Type B pancreatic cell (in vitro differentiated cells): ENCODE measurements around the gene OR52E5. TPM values are rescaled to one million over a fixed set of nuclear protein-coding genes. Genes with fewer than 3 reads are reported as not detected.

Source experiments
- DNase-seq: peaks from one replicate; pipeline ENCODE4 v3.0.0; 2021; ENCODE audit warnings: mixed read lengths; ENCODE audit not compliant: unreplicated experiment; ENCODE audit errors: extremely low spot score
- H3K27ac Mint-ChIP-seq: 2 replicates; pipeline ENCODE4 v1.8.0; 2021; ENCODE audit warnings: mild to moderate bottlenecking, mixed read lengths
- H3K27me3 Mint-ChIP-seq: 2 replicates; pipeline ENCODE4 v1.8.0; 2021; ENCODE audit warnings: mixed read lengths
- H3K36me3 Mint-ChIP-seq: 2 replicates; pipeline ENCODE4 v1.8.0; 2021; ENCODE audit warnings: mixed read lengths
- H3K4me1 Mint-ChIP-seq: one replicate; pipeline ENCODE4 v1.8.0; 2021; ENCODE audit warnings: mixed read lengths; ENCODE audit not compliant: unreplicated experiment
- H3K4me3 Mint-ChIP-seq: 2 replicates; pipeline ENCODE4 v1.8.0; 2021; ENCODE audit warnings: mild to moderate bottlenecking, mixed read lengths
- H3K9me3 Mint-ChIP-seq: 2 replicates; pipeline ENCODE4 v1.8.0; 2021; ENCODE audit warnings: mixed read lengths
- total RNA-seq: library from RNA; stranded (reverse); gene quantifications from 2 replicates; pipeline ENCODE4 v1.2.1, GENCODE V29; 2021; ENCODE audit warnings: low replicate concordance
- TF ChIP-seq, protein P1 (sequence below): fragments of 200-600 bp; sonication (generic); conservative IDR thresholded peaks from 2 replicates; pipeline ENCODE4 v1.5.0; 2021; ENCODE audit warnings: antibody characterized with exemption, mild to moderate bottlenecking

OR52E5 gene
- total RNA-seq, 1 donor from 2014 or later: not detected

DNA sequence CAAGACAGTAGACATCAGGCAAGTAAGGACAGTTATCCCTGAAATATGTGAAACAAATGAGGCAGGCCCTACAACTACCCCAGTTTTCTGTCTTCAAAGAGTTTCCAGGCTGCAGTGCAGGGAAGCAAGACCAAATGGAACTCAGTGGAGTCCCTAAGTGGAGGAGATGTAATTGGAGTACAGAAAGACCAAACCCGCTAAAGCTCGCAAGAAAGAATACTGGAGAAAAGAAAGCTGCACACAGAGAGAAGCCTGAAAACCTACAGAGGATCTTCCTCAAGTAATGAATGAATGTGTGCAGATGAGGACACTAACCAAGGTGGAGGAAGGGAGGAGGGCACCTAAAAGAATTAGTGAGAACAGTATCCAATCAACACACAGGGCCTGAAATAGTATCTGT lies 47.7 kb downstream of the OR52E5 start:
- H3K4me3 Mint-ChIP-seq: no peak overlapping the region
- TF ChIP-seq, protein P1, sequence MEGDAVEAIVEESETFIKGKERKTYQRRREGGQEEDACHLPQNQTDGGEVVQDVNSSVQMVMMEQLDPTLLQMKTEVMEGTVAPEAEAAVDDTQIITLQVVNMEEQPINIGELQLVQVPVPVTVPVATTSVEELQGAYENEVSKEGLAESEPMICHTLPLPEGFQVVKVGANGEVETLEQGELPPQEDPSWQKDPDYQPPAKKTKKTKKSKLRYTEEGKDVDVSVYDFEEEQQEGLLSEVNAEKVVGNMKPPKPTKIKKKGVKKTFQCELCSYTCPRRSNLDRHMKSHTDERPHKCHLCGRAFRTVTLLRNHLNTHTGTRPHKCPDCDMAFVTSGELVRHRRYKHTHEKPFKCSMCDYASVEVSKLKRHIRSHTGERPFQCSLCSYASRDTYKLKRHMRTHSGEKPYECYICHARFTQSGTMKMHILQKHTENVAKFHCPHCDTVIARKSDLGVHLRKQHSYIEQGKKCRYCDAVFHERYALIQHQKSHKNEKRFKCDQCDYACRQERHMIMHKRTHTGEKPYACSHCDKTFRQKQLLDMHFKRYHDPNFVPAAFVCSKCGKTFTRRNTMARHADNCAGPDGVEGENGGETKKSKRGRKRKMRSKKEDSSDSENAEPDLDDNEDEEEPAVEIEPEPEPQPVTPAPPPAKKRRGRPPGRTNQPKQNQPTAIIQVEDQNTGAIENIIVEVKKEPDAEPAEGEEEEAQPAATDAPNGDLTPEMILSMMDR: no peak
- no peak overlapping the region for H3K27ac Mint-ChIP-seq
- H3K27me3 Mint-ChIP-seq: no peaks in the 10 kb centered on the region
- H3K9me3 Mint-ChIP-seq: peaks cover 4% of the 10 kb centered on the region
- H3K4me1 Mint-ChIP-seq: no peaks in the 10 kb centered on the region
- no peak for DNase-seq
- H3K36me3 Mint-ChIP-seq: no peaks in the 10 kb centered on the region

DNA sequence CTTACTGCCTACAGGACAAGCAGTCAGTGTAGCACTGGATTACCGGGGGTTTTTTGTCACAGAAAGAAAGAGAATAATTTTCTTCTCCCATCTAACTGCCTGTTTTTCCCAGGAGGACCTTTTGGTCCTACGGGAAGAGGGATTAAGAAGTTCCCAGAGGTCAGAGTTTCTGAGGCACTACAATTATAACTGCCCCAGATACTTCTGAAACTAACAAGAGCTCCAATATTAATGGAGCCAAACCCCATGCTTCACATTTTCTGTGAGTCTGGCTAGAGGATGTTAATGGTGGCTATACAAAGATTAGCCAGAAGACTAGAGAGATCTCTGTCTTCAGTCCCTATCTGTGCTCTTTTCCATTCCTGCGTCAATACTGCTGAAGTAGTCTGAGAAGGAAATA lies 48.9 kb downstream of the OR52E5 start, which contains the start of gene OR56A3:
TSS of gene OR56A3 (plus strand) at position 301 of the 400 bp plus-strand sequence. CDS start 5,096 bp downstream, outside the sequence.
- no peaks in the 10 kb centered on the region for H3K27me3 Mint-ChIP-seq
- TF ChIP-seq, protein P1: no peak
- no peak within 1 kb of the TSS for H3K4me3 Mint-ChIP-seq
- DNase-seq: no peak
- no peaks in the 10 kb centered on the region for H3K9me3 Mint-ChIP-seq
- H3K4me1 Mint-ChIP-seq: no peaks in the 10 kb centered on the region
- H3K36me3 Mint-ChIP-seq: no peaks in the 10 kb centered on the region
- no peak within 1 kb of the TSS for H3K27ac Mint-ChIP-seq

Other genes starting within 250 kb of the OR52E5 start
- gene TRIM5, start 208.1 kb upstream of the OR52E5 start, total RNA-seq: 30.0 and 32.3 TPM in 2 replicates
- 27.4 and 72.5 TPM in 2 replicates for gene TRIM22, start 203.4 kb upstream of the OR52E5 start, total RNA-seq
- not detected in 2 replicates for gene OR56B1, start 156.8 kb upstream of the OR52E5 start, total RNA-seq
- not detected in 2 replicates for gene OR52N4, start 139.0 kb upstream of the OR52E5 start, total RNA-seq
- gene OR52N5, start 109.9 kb upstream of the OR52E5 start, total RNA-seq: not detected in 2 replicates
- not detected in 2 replicates for gene OR52N1, start 101.9 kb upstream of the OR52E5 start, total RNA-seq
- not detected in 2 replicates for gene OR52N2, start 84.3 kb upstream of the OR52E5 start, total RNA-seq
- gene OR52E6, start 51.3 kb upstream of the OR52E5 start, total RNA-seq: not detected in 2 replicates
- not detected in 2 replicates for gene OR52E8, start 35.5 kb upstream of the OR52E5 start, total RNA-seq
- not detected in 2 replicates for gene OR52E4, start 12.6 kb upstream of the OR52E5 start, total RNA-seq
- gene OR56A3, start 49.0 kb downstream of the OR52E5 start, total RNA-seq: not detected in 2 replicates
- not detected in 2 replicates for gene OR56A5, start 75.3 kb downstream of the OR52E5 start, total RNA-seq
- gene OR52L1, start 93.8 kb downstream of the OR52E5 start, total RNA-seq: not detected in 2 replicates
- gene OR56A4, start 113.7 kb downstream of the OR52E5 start, total RNA-seq: 0.07 TPM in 1 of 2 replicates, not detected in the other
- not detected in 2 replicates for gene OR56A1, start 137.6 kb downstream of the OR52E5 start, total RNA-seq
- not detected in 2 replicates for gene OR56B4, start 214.5 kb downstream of the OR52E5 start, total RNA-seq